ENCODE measurements around the gene SCN2A. TPM values are rescaled to one million over a fixed set of nuclear protein-coding genes. Genes with fewer than 3 reads are reported as not detected.
"Not testable (repeated sequence)": the region's sequence is repeated elsewhere in the genome, so short reads cannot be mapped to it uniquely, and the experiment has no call there.

Gene SCN2A
- total and polyA plus RNA-seq, 4 donors: 0.02 to 0.31 (median 0.11) TPM

GRCh38 chr2:165313509-165313908, 74.3 kb downstream of the SCN2A start:
- Histone ChIP-seq H3K27me3 (ENCODE audit: control insufficient read depth in 3 of 3, insufficient read depth in 3 of 3, low read length in 2 of 3) (no peaks in the 10 kb centered on the region), H3K27ac (ENCODE audit: low read depth in 1 of 2, low read length in 1 of 2) (no peak overlapping the region), H3K4me1 (ENCODE audit: control insufficient read depth in 5 of 5, insufficient read depth in 5 of 5, low read length in 5 of 5) (no peaks in the 10 kb centered on the region), H3K4me3 (no peak overlapping the region), H3K9ac (ENCODE audit: insufficient read depth in 1 of 2, low read length in 2 of 2) (no peak overlapping the region), H3K36me3 (ENCODE audit: control insufficient read depth in 4 of 4, insufficient read depth in 4 of 4, low read length in 4 of 4) (no peaks in the 10 kb centered on the region), H3K9me3 (ENCODE audit: control insufficient read depth in 4 of 4, insufficient read depth in 3 of 4, low read length in 3 of 4) (no peaks in the 10 kb centered on the region)
- WGBS, 2 donors: 36 to 53% methylated on average over 4 of the region's 4 CpGs
- ATAC-seq (ENCODE audit: insufficient read depth, low FRiP score) (no peak), DNase-seq (no peak)
- TF ChIP-seq, protein P1, sequence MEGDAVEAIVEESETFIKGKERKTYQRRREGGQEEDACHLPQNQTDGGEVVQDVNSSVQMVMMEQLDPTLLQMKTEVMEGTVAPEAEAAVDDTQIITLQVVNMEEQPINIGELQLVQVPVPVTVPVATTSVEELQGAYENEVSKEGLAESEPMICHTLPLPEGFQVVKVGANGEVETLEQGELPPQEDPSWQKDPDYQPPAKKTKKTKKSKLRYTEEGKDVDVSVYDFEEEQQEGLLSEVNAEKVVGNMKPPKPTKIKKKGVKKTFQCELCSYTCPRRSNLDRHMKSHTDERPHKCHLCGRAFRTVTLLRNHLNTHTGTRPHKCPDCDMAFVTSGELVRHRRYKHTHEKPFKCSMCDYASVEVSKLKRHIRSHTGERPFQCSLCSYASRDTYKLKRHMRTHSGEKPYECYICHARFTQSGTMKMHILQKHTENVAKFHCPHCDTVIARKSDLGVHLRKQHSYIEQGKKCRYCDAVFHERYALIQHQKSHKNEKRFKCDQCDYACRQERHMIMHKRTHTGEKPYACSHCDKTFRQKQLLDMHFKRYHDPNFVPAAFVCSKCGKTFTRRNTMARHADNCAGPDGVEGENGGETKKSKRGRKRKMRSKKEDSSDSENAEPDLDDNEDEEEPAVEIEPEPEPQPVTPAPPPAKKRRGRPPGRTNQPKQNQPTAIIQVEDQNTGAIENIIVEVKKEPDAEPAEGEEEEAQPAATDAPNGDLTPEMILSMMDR (IDR thresholded peaks at IDR 0.05; ENCODE audit: control extremely low read depth, extremely low read depth): no peak

- no peak overlapping the region for H3K27ac ChIP-seq (ENCODE audit: low read depth in 1 of 2, low read length in 1 of 2)
- H3K4me1 ChIP-seq (ENCODE audit: control insufficient read depth in 5 of 5, insufficient read depth in 5 of 5, low read length in 5 of 5): no peaks in the 10 kb centered on the region
- no peak overlapping the region for H3K9ac ChIP-seq (ENCODE audit: insufficient read depth in 1 of 2, low read length in 2 of 2)
- H3K36me3 ChIP-seq (ENCODE audit: control insufficient read depth in 4 of 4, insufficient read depth in 4 of 4, low read length in 4 of 4): no peaks in the 10 kb centered on the region
- 28 to 55% methylated on average over 5 of the region's 5 CpGs for WGBS, 2 donors
- no peak overlapping the region for H3K4me3 ChIP-seq
- no peaks in the 10 kb centered on the region for H3K27me3 ChIP-seq (ENCODE audit: control insufficient read depth in 3 of 3, insufficient read depth in 3 of 3, low read length in 2 of 3)
- H3K9me3 ChIP-seq (ENCODE audit: control insufficient read depth in 4 of 4, insufficient read depth in 3 of 4, low read length in 3 of 4): peaks cover 0 to 2% (median 0%) of the 10 kb centered on the region in 4 donors
- TF ChIP-seq, protein P1 (IDR thresholded peaks at IDR 0.05; ENCODE audit: control extremely low read depth, extremely low read depth): no peak
- DNase-seq (no peak), ATAC-seq (ENCODE audit: insufficient read depth, low FRiP score) (no peak)
Observed at GRCh38 chr2:165328272-165328671, 89.1 kb downstream of the SCN2A start.

DNA sequence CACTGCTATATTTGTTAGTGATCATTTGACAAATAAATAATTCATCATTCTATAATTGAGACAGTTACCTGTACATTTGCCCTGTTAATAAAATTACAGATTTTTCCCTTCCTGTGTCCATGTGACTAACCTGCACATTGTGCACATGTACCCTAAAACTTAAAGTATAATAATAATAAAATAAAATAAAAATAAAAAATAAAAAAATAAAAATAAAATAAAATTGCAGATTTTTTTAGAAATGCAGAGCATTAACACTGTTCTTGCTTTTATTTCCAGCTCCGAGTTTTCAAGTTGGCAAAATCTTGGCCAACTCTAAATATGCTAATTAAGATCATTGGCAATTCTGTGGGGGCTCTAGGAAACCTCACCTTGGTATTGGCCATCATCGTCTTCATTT, 105.1 kb downstream of the SCN2A start:
- not testable (repeated sequence) for H3K4me1 ChIP-seq (ENCODE audit: control insufficient read depth in 5 of 5, insufficient read depth in 5 of 5, low read length in 5 of 5); ATAC-seq (ENCODE audit: insufficient read depth, low FRiP score)
- 88 to 93% methylated on average over 2 of the region's 2 CpGs for WGBS, 2 donors

GRCh38 chr2:165348441-165348840, 109.2 kb downstream of the SCN2A start:
- DNase-seq: no peak
- H3K27me3 ChIP-seq (ENCODE audit: control insufficient read depth in 3 of 3, insufficient read depth in 3 of 3, low read length in 2 of 3): no peaks in the 10 kb centered on the region
- no peak overlapping the region for H3K4me3 ChIP-seq
- TF ChIP-seq, protein P1 (IDR thresholded peaks at IDR 0.05; ENCODE audit: control extremely low read depth, extremely low read depth): no peak
- no peak overlapping the region for H3K9ac ChIP-seq (ENCODE audit: insufficient read depth in 1 of 2, low read length in 2 of 2)
- H3K9me3 ChIP-seq (ENCODE audit: control insufficient read depth in 4 of 4, insufficient read depth in 3 of 4, low read length in 3 of 4): no peaks in the 10 kb centered on the region
- no peak for ATAC-seq (ENCODE audit: insufficient read depth, low FRiP score)
- H3K27ac ChIP-seq (ENCODE audit: low read depth in 1 of 2, low read length in 1 of 2): no peak overlapping the region
- H3K36me3 ChIP-seq (ENCODE audit: control insufficient read depth in 4 of 4, insufficient read depth in 4 of 4, low read length in 4 of 4): no peaks in the 10 kb centered on the region
- no peaks in the 10 kb centered on the region for H3K4me1 ChIP-seq (ENCODE audit: control insufficient read depth in 5 of 5, insufficient read depth in 5 of 5, low read length in 5 of 5)
- WGBS, 2 donors: 72 to 86% methylated on average over 1 of the region's 1 CpG

More for the DNA sequence above, 105.1 kb downstream of the SCN2A start:
- H3K27me3 ChIP-seq (ENCODE audit: control insufficient read depth in 3 of 3, insufficient read depth in 3 of 3, low read length in 2 of 3); DNase-seq; H3K9me3 ChIP-seq (ENCODE audit: control insufficient read depth in 4 of 4, insufficient read depth in 3 of 4, low read length in 3 of 4); H3K27ac ChIP-seq (ENCODE audit: low read depth in 1 of 2, low read length in 1 of 2); H3K4me3 ChIP-seq; H3K36me3 ChIP-seq (ENCODE audit: control insufficient read depth in 4 of 4, insufficient read depth in 4 of 4, low read length in 4 of 4); H3K9ac ChIP-seq (ENCODE audit: insufficient read depth in 1 of 2, low read length in 2 of 2): not testable (repeated sequence)

Measured in lung (tissue), 12 donors.